Measurements from ENCODE around the gene FREM1. TPM values are rescaled to one million over a fixed set of nuclear protein-coding genes. Genes with fewer than 3 reads are reported as not detected.

FREM1 gene
- total RNA-seq, 1 experiment from 2014 or later, result 0.50 TPM

- Mint-ChIP-seq H3K4me1 (ENCODE audit: low read depth, unreplicated experiment) (no peaks in the 10 kb centered on the region), H3K36me3 (ENCODE audit: insufficient read depth, unreplicated experiment) (no peaks in the 10 kb centered on the region), H3K27ac (ENCODE audit: unreplicated experiment) (no peak overlapping the region), H3K27me3 (ENCODE audit: insufficient read depth, unreplicated experiment) (peaks cover 3% of the 10 kb centered on the region), H3K4me3 (ENCODE audit: unreplicated experiment) (no peak overlapping the region), H3K9me3 (ENCODE audit: unreplicated experiment) (no peaks in the 10 kb centered on the region)
- CTCF ChIA-PET, result no interaction called here
- H3K27me3 ChIP-seq (replicated peaks; ENCODE audit: control insufficient read depth, insufficient read depth, low read length), result no peaks in the 10 kb centered on the region
- no peaks in the 10 kb centered on the region for H3K36me3 ChIP-seq (ENCODE audit: control insufficient read depth, insufficient read depth, low read length)
- H3K9me3 ChIP-seq, result no peaks in the 10 kb centered on the region
- intact Hi-C loops (cut with micrococcal nuclease; ENCODE audit: unreplicated experiment), result no loop called here
- H3K4me1 ChIP-seq, result no peaks in the 10 kb centered on the region
- no peak overlapping the region for H3K4me3 ChIP-seq (ENCODE audit: low read depth, low read length)
- no peak for DNase-seq
- no TSS peak for BruUV-seq (replicated peaks)
- POLR2A ChIA-PET, result no interaction called here
- no peak for TF ChIP-seq CTCF (IDR thresholded peaks at IDR 0.05; ENCODE audit: insufficient read depth in 1 of 2, low read depth in 1 of 2, low read length in 1 of 2, severe bottlenecking in 1 of 2, unreplicated experiment in 1 of 2)
These were observed 98.4 kb downstream of the FREM1 start for GRCh38 chr9:14811844-14812243.

DNA sequence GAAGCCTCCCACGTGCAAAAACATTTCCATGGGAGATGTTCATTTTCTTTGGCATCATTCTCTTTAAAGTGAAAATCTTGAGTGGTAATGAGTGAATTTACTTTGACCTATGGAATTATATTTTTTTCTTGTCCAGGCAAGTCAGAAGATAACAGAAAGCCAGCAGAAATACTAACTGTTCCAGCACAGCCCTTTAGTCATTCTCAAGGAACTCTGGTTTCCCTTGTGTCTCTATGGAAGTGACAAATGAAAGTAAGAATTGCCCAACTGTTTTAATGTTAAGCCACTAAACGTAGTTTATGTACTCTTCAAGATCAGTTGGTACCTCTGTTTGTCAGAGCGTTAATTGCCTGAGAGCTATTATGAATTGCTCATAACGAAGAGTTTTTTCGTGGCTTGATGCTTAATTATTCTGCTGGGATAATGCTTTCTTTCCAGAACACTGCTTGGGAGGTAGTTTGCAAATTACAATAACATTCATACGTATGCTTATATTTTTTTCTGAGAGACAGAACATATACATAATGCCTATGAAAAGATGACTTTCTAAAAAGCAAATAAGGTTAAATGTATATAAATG is 103.2 kb downstream of the FREM1 start:
- ChIA-PET POLR2A (no interaction called here), CTCF (no interaction called here)
- no peaks in the 10 kb centered on the region for H3K9me3 Mint-ChIP-seq (ENCODE audit: unreplicated experiment)
- no peaks in the 10 kb centered on the region for H3K4me1 ChIP-seq
- H3K27me3 Mint-ChIP-seq (ENCODE audit: insufficient read depth, unreplicated experiment), result peaks cover 3% of the 10 kb centered on the region
- TF ChIP-seq CTCF (IDR thresholded peaks at IDR 0.05; ENCODE audit: insufficient read depth in 1 of 2, low read depth in 1 of 2, low read length in 1 of 2, severe bottlenecking in 1 of 2, unreplicated experiment in 1 of 2), result no peak
- no peaks in the 10 kb centered on the region for H3K27me3 ChIP-seq (replicated peaks; ENCODE audit: control insufficient read depth, insufficient read depth, low read length)
- no peak overlapping the region for H3K27ac Mint-ChIP-seq (ENCODE audit: unreplicated experiment)
- H3K4me3 Mint-ChIP-seq (ENCODE audit: unreplicated experiment), result no peak overlapping the region
- H3K4me3 ChIP-seq (ENCODE audit: low read depth, low read length), result no peak overlapping the region
- H3K36me3 ChIP-seq (ENCODE audit: control insufficient read depth, insufficient read depth, low read length), result no peaks in the 10 kb centered on the region
- no peak for DNase-seq
- no peaks in the 10 kb centered on the region for H3K4me1 Mint-ChIP-seq (ENCODE audit: low read depth, unreplicated experiment)
- no TSS peak for BruUV-seq (replicated peaks)
- H3K9me3 ChIP-seq, result no peaks in the 10 kb centered on the region
- H3K36me3 Mint-ChIP-seq (ENCODE audit: insufficient read depth, unreplicated experiment), result no peaks in the 10 kb centered on the region
- intact Hi-C loops (cut with micrococcal nuclease; ENCODE audit: unreplicated experiment), result no loop called here

DNA sequence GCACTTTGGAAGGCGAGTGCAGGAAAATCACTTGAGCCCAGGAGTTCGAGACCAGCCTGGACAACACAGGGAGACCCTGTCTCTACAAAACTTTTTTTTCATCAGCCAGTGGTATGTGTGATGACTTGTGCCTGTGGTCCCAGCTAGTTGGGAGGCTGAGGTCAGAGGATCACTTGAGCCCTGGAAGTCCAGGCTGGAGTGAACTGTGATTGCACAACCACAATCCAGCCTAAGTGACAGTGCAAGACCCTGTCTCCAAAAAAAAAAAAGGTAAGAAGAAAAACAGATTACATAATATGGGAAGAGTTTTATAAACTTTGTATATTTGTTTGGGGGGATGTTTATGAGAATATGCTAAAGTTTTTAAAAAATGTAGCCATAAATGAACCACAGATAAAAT is 111.2 kb downstream of the FREM1 start:
- Mint-ChIP-seq H3K27ac (ENCODE audit: unreplicated experiment) (no peak overlapping the region), H3K36me3 (ENCODE audit: insufficient read depth, unreplicated experiment) (no peaks in the 10 kb centered on the region), H3K27me3 (ENCODE audit: insufficient read depth, unreplicated experiment) (peaks cover 4% of the 10 kb centered on the region), H3K9me3 (ENCODE audit: unreplicated experiment) (no peaks in the 10 kb centered on the region), H3K4me3 (ENCODE audit: unreplicated experiment) (no peak overlapping the region), H3K4me1 (ENCODE audit: low read depth, unreplicated experiment) (no peaks in the 10 kb centered on the region)
- no peaks in the 10 kb centered on the region for H3K9me3 ChIP-seq
- DNase-seq, result no peak
- intact Hi-C loops (cut with micrococcal nuclease; ENCODE audit: unreplicated experiment), result no loop called here
- ChIA-PET POLR2A (no interaction called here), CTCF (no interaction called here)
- no peak for TF ChIP-seq CTCF (IDR thresholded peaks at IDR 0.05; ENCODE audit: insufficient read depth in 1 of 2, low read depth in 1 of 2, low read length in 1 of 2, severe bottlenecking in 1 of 2, unreplicated experiment in 1 of 2)
- H3K27me3 ChIP-seq (replicated peaks; ENCODE audit: control insufficient read depth, insufficient read depth, low read length), result no peaks in the 10 kb centered on the region
- no TSS peak for BruUV-seq (replicated peaks)
- no peak overlapping the region for H3K4me3 ChIP-seq (ENCODE audit: low read depth, low read length)
- H3K36me3 ChIP-seq (ENCODE audit: control insufficient read depth, insufficient read depth, low read length), result no peaks in the 10 kb centered on the region
- no peaks in the 10 kb centered on the region for H3K4me1 ChIP-seq

Measured in Caco-2 (cell line).